KOPT-K1 (cell line): ENCODE measurements around the gene FMNL1.

Source experiments
- H3K27ac ChIP-seq: fragments of 200-600 bp; sonication (generic); 2 replicates; pipeline ENCODE4 v1.5.1; 2016; ENCODE audit warnings: antibody characterized with exemption, mild to moderate bottlenecking, low read depth, low read length; ENCODE audit not compliant: poor library complexity, severe bottlenecking
- H3K36me3 ChIP-seq: fragments of 200-600 bp; sonication (generic); 2 replicates; pipeline ENCODE4 v1.5.1; 2017; ENCODE audit warnings: antibody characterized with exemption, mild to moderate bottlenecking, low read length, moderate library complexity; ENCODE audit not compliant: insufficient read depth
- H3K9me3 ChIP-seq: fragments of 200-600 bp; sonication (generic); 2 replicates; pipeline ENCODE4 v1.5.1; 2017; ENCODE audit warnings: antibody characterized with exemption, low read length, mild to moderate bottlenecking; ENCODE audit not compliant: insufficient read depth, poor library complexity, severe bottlenecking

The FMNL1 gene

GRCh38 chr17:45256114-45256966 lies 34.7 kb downstream of the FMNL1 start:
- Histone ChIP-seq H3K27ac (peak overlapping the region; percentile 37), H3K36me3 (peaks cover 10% of the 10 kb centered on the region; the same call in 1 of the 2 replicates), H3K9me3 (no peaks in the 10 kb centered on the region)

GRCh38 chr17:45257115-45257514 lies 35.4 kb downstream of the FMNL1 start:
- Histone ChIP-seq H3K36me3 (peaks cover 11% of the 10 kb centered on the region), H3K9me3 (no peaks in the 10 kb centered on the region), H3K27ac (no peak overlapping the region)

- peaks cover 30% of the 10 kb centered on the region for H3K36me3 ChIP-seq
- no peak overlapping the region for H3K27ac ChIP-seq
- H3K9me3 ChIP-seq, result no peaks in the 10 kb centered on the region
These were observed 37.3 kb downstream of the FMNL1 start for GRCh38 chr17:45258981-45259380.

GRCh38 chr17:45260204-45260783 lies 38.6 kb downstream of the FMNL1 start:
- Histone ChIP-seq H3K36me3 (peaks cover 43% of the 10 kb centered on the region), H3K27ac (no peak overlapping the region)

GRCh38 chr17:45261577-45262515 lies 40.2 kb downstream of the FMNL1 start, which contains the start of gene SPATA32:
SPATA32 (minus strand) TSS chr17:45262094; CDS start chr17:45262016, 78 bp downstream.
- H3K27ac ChIP-seq, result no peak within 1 kb of the TSS
- peaks cover 58% of the 10 kb centered on the region for H3K36me3 ChIP-seq
- H3K9me3 ChIP-seq, result no peaks in the 10 kb centered on the region

More at GRCh38 chr17:45260204-45260783, 38.6 kb downstream of the FMNL1 start:
- H3K9me3 ChIP-seq, result no peaks in the 10 kb centered on the region

GRCh38 chr17:45262516-45263476 lies 41.1 kb downstream of the FMNL1 start:
- no peaks in the 10 kb centered on the region for H3K9me3 ChIP-seq

GRCh38 chr17:45263477-45263860 lies 41.8 kb downstream of the FMNL1 start:
- H3K36me3 ChIP-seq, result peaks cover 75% of the 10 kb centered on the region
- no peak overlapping the region for H3K27ac ChIP-seq
- H3K9me3 ChIP-seq, result no peaks in the 10 kb centered on the region

More at GRCh38 chr17:45262516-45263476, 41.1 kb downstream of the FMNL1 start:
- H3K36me3 ChIP-seq, result peaks cover 68% of the 10 kb centered on the region
- H3K27ac ChIP-seq, result no peak overlapping the region

GRCh38 chr17:45264430-45264829 lies 42.7 kb downstream of the FMNL1 start:
- Histone ChIP-seq H3K27ac (no peak overlapping the region), H3K36me3 (peaks cover 84% of the 10 kb centered on the region), H3K9me3 (no peaks in the 10 kb centered on the region)

- Histone ChIP-seq H3K36me3 (peaks cover 90% of the 10 kb centered on the region), H3K9me3 (no peaks in the 10 kb centered on the region), H3K27ac (no peak overlapping the region)
These were observed 43.3 kb downstream of the FMNL1 start for GRCh38 chr17:45264988-45265387.

GRCh38 chr17:45265821-45266220 lies 44.1 kb downstream of the FMNL1 start:
- H3K9me3 ChIP-seq, result no peaks in the 10 kb centered on the region
- no peak overlapping the region for H3K27ac ChIP-seq
- peaks cover 98% of the 10 kb centered on the region for H3K36me3 ChIP-seq

GRCh38 chr17:45266372-45266926 lies 44.8 kb downstream of the FMNL1 start:
- peaks cover 99% of the 10 kb centered on the region for H3K36me3 ChIP-seq
- no peaks in the 10 kb centered on the region for H3K9me3 ChIP-seq
- H3K27ac ChIP-seq, result no peak overlapping the region

- H3K9me3 ChIP-seq, result no peaks in the 10 kb centered on the region
- H3K36me3 ChIP-seq, result peaks cover 99% of the 10 kb centered on the region
- H3K27ac ChIP-seq, result no peak overlapping the region
These were observed 45.9 kb downstream of the FMNL1 start for GRCh38 chr17:45267436-45268055.

- Histone ChIP-seq H3K36me3 (peaks cover 99% of the 10 kb centered on the region), H3K9me3 (no peaks in the 10 kb centered on the region), H3K27ac (no peak overlapping the region)
These were observed 48.2 kb downstream of the FMNL1 start for GRCh38 chr17:45269912-45270311.
